SJCRH30 (cell line): ENCODE results near the gene RBBP5. TPM values are rescaled to one million over a fixed set of nuclear protein-coding genes. Genes with fewer than 3 reads are reported as not detected.
A peak's percentile ranks its signal among the peaks of the same experiment; 100 is the strongest.
"Not testable (repeated sequence)": the region's sequence is repeated elsewhere in the genome, so short reads cannot be mapped to it uniquely, and the experiment has no call there.

ENCODE experiments used
- DNase-seq, 2 experiments: peaks; one replicate each; pipeline ENCODE4 v3.0.0-alpha.2; 2015 to 2020
- H3K27ac ChIP-seq: fragments of 250-450 bp; sonication (Bioruptor Pico); 2 replicates; pipeline ENCODE4 v1.5.1; 2020; ENCODE audit warnings: mild to moderate bottlenecking, moderate library complexity
- H3K27me3 ChIP-seq: fragments of 250-450 bp; sonication (Bioruptor Pico); 2 replicates; pipeline ENCODE4 v1.5.1; 2020; ENCODE audit warnings: mild to moderate bottlenecking, moderate library complexity
- H3K36me3 ChIP-seq: fragments of 250-450 bp; sonication (Bioruptor Pico); 2 replicates; pipeline ENCODE4 v1.5.1; 2020; ENCODE audit warnings: mild to moderate bottlenecking, moderate library complexity
- H3K4me1 ChIP-seq: fragments of 250-450 bp; sonication (Bioruptor Pico); 2 replicates; pipeline ENCODE4 v1.5.1; 2020; ENCODE audit warnings: mild to moderate bottlenecking, moderate library complexity
- H3K4me3 ChIP-seq: fragments of 250-450 bp; sonication (Bioruptor Pico); 2 replicates; pipeline ENCODE4 v1.5.1; 2020; ENCODE audit warnings: mild to moderate bottlenecking, moderate library complexity
- H3K9me3 ChIP-seq: fragments of 250-450 bp; sonication (Bioruptor Pico); replicated peaks from 2 replicates; pipeline ENCODE4 v1.5.1; 2020; ENCODE audit warnings: mild to moderate bottlenecking, moderate library complexity
- total RNA-seq: library from RNA; depleted of rRNA; stranded (reverse); fragments of >200 nt; shearing (Covaris generic); gene quantifications from 2 replicates; pipeline ENCODE4 v1.2.3, GENCODE V29; 2014; rRNA removed

Gene RBBP5, protein sequence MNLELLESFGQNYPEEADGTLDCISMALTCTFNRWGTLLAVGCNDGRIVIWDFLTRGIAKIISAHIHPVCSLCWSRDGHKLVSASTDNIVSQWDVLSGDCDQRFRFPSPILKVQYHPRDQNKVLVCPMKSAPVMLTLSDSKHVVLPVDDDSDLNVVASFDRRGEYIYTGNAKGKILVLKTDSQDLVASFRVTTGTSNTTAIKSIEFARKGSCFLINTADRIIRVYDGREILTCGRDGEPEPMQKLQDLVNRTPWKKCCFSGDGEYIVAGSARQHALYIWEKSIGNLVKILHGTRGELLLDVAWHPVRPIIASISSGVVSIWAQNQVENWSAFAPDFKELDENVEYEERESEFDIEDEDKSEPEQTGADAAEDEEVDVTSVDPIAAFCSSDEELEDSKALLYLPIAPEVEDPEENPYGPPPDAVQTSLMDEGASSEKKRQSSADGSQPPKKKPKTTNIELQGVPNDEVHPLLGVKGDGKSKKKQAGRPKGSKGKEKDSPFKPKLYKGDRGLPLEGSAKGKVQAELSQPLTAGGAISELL
- 33.8 and 34.9 TPM in 2 replicates for total RNA-seq

DNA sequence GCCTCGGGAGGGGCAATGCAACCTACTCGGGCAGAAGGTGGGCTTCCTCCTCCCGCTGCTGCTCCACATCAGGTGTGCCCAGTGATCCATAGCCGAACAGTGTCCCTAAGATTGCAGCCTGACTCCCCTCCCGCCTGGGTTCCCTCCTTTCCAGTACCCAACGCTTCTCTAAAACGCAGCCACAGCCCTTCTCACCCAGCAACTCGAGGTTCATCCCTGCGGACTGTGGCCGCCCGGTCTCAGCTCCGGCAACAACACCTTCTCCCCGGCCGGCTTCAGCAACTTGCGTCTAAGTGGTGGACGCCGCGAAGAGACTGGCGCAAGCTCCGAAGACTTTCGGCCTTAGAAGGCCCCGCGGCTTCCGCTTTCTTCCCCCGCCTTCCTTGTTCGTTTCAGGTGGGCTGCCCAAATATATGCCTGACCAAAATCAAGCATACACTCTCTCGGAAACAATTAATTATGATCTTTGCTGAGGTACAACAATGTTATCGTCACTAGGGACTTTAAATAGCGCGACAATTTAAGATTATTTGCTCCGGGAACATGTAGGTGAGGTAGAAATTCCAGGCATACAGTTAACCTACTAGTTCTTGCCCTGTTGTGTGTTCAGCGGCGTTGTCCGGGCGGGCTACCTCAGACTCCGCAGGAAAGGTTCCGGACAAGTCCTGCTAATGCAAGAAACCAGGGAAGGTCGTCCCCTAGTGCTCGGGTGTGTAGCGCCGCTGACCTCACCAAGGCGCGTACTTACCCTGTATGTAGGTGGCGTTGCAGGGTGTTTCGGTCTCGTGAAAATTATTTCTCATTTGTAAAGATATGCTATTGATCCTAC, at the start of gene RBBP5:
Gene RBBP5, minus strand, starts transcription at position 319 of the 829 bp plus-strand sequence. Its CDS starts 105 bp downstream, at position 214.
- peak; percentile 97 to 98 for DNase-seq
- peak within 1 kb of the TSS; percentile 97 for H3K27ac ChIP-seq

DNA sequence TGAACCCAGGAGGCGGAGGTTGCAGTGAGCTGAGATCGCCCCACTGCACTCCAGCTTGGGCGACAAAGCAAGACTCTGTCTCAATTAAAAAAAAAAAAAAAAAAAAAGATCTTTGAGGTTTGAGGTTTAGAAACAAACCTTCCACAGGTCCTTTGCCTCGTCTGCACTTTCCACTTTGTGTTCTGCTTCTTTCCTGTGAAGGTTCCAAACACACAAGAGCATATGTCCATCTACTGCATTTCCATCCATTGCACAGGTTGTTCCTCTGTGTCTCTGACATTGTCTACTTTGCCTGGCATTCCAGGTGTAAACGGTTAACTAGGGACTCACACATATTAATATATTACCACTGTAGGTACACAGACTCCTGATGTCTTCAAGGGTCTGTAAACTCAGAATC, 49.6 kb upstream of the RBBP5 start:
- no peaks in the 10 kb centered on the region for H3K9me3 ChIP-seq
- H3K27ac ChIP-seq = no peak overlapping the region
- H3K36me3 ChIP-seq = peaks cover 3% of the 10 kb centered on the region; the same call in 1 of the 2 replicates
- peaks cover 14% of the 10 kb centered on the region for H3K4me1 ChIP-seq
- H3K4me3 ChIP-seq = no peak overlapping the region
- no peak for DNase-seq
- H3K27me3 ChIP-seq = no peaks in the 10 kb centered on the region

More for the DNA sequence above, at the start of gene RBBP5:
- peaks cover 3% of the 10 kb centered on the region; the same call in 1 of the 2 replicates for H3K36me3 ChIP-seq
- H3K4me3 ChIP-seq = peak within 1 kb of the TSS; percentile 73
- H3K4me1 ChIP-seq = peaks cover 4% of the 10 kb centered on the region
- H3K27me3 ChIP-seq = no peaks in the 10 kb centered on the region
- H3K9me3 ChIP-seq = no peaks in the 10 kb centered on the region

DNA sequence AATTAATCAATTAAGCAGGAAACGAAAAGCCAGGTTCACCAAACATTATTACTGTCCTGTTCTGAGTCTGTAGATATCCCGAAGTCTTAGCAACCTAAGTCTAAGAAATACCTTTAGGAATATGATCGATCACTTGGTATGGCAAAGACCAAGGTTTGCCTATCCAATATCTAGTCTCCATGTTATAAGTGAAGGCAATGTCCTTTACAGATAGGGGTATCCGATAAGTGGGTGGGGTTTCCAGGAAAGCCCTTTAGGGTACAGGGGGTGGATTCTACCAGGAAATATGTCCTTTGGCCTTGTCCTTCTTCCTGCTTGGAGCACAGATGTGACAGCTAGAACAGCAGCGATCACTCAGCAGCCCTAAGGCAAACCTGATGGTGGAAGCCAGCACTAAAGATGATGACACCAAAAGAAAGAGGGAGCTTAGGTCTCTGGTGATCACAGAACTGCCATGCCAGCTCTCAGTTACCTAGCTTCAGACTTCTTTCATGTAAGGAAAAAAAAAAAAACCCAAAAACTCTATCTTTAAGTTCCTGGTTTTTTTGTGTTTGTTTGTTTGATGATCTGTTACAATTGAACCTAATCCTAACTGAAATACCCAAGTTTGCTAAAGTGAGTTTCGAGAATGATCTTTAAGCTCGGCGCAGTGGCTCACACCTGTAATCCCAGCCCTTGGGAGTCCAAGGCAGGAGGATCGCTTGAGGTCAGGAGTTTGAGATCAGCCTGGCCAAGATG, 48.9 kb upstream of the RBBP5 start:
- H3K36me3 ChIP-seq = peaks cover 5% of the 10 kb centered on the region; the same call in 1 of the 2 replicates
- DNase-seq = no peak
- no peak overlapping the region for H3K27ac ChIP-seq
- no peak overlapping the region for H3K4me3 ChIP-seq
- no peaks in the 10 kb centered on the region for H3K9me3 ChIP-seq
- peaks cover 12% of the 10 kb centered on the region for H3K4me1 ChIP-seq
- H3K27me3 ChIP-seq = no peaks in the 10 kb centered on the region

DNA sequence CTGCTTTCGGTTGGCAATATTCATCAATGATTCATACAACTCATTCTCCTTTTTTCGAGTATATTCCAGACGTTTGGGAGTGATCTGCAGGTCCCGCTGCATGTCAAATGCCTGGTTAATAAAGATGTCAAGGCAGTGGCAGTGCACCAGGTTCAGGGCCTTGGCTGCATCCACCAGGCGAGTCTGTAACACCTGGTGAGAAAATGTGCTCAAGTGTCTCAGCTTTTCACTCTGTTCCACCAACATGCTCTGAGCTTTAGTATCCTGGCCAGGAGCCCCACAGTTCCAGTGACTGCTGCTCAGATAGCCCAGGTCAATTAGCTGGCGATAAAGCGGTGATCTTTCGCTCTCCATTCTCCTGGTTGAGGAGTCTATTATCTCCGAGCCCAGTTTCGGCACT, 47.5 kb upstream of the RBBP5 start:
- Histone ChIP-seq H3K27ac (no peak overlapping the region), H3K4me1 (peaks cover 6% of the 10 kb centered on the region; the same call in 1 of the 2 replicates), H3K36me3 (peaks cover 8% of the 10 kb centered on the region; the same call in 1 of the 2 replicates), H3K9me3 (no peaks in the 10 kb centered on the region), H3K4me3 (no peak overlapping the region), H3K27me3 (no peaks in the 10 kb centered on the region)
- no peak for DNase-seq

DNA sequence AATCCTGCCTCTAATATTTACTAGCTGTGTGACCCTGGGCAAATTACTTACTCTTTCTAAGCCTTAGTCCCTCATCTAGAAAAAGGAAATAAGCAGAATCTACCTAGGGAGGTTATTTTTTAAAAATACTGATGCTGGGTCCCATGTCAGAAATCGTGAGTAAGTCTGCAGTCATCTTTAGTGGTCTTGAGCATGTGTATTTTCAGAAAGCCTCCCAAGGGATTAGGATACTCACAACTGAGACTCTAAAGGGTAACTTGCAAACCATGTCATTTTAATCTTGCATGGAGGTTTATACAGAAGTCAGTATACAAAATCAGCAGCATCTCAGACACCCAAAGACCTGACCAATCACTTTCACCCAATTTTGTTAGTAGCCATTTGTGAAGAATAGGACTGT, 46.5 kb upstream of the RBBP5 start:
- Histone ChIP-seq H3K27ac (no peak overlapping the region), H3K4me1 (peaks cover 6% of the 10 kb centered on the region; the same call in 1 of the 2 replicates), H3K9me3 (no peaks in the 10 kb centered on the region), H3K4me3 (no peak overlapping the region), H3K36me3 (peaks cover 8% of the 10 kb centered on the region; the same call in 1 of the 2 replicates), H3K27me3 (no peaks in the 10 kb centered on the region)
- no peak for DNase-seq

DNA sequence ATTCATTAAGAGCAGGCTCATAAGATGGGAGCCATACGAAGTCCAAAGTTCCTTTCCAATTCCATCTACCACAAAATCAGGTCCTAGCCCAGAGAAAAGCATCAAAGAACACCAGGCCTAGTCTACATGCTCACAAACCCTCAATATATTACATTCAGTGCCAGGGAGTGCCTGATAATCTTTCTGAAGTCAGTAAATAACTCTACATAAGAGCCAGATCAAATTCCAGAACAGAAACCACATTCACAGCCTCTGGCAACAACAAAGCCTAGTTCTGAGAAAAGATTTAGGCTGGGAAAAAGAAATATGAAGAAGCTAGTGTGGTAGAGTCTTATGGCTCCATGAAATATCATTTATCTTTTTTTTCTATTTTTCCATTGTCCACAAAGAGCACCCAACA, 40.5 kb upstream of the RBBP5 start:
- Histone ChIP-seq H3K4me1 (peaks cover 10% of the 10 kb centered on the region), H3K4me3 (no peak overlapping the region), H3K9me3 (no peaks in the 10 kb centered on the region), H3K27me3 (no peaks in the 10 kb centered on the region), H3K36me3 (peaks cover 38% of the 10 kb centered on the region), H3K27ac (no peak overlapping the region)
- DNase-seq = peak in 1 of 2 experiments; percentile 45

DNA sequence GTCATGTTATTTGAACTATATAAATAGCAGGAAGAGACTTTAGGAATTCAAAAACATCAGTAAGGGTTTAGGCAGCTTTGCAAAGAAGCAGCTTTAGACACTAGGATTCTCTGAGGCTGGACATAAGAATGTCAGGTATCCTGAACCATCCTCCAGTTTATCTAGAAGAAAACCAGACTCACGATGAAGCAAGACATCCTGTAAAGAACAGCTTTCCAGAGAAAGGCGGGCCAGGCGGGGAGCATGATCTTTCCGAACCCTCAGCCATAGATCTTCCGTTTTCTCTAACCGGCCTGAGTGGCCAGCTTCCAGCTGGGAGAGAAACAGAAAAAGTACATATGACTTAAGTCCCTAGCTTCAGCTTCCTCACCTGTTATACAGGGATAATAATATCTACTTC, 39.3 kb upstream of the RBBP5 start:
- Histone ChIP-seq H3K4me1 (peaks cover 10% of the 10 kb centered on the region), H3K36me3 (peaks cover 47% of the 10 kb centered on the region), H3K27ac (no peak overlapping the region), H3K27me3 (no peaks in the 10 kb centered on the region), H3K4me3 (no peak overlapping the region), H3K9me3 (peaks cover 5% of the 10 kb centered on the region; the same call in 1 of the 2 replicates)
- no peak for DNase-seq

DNA sequence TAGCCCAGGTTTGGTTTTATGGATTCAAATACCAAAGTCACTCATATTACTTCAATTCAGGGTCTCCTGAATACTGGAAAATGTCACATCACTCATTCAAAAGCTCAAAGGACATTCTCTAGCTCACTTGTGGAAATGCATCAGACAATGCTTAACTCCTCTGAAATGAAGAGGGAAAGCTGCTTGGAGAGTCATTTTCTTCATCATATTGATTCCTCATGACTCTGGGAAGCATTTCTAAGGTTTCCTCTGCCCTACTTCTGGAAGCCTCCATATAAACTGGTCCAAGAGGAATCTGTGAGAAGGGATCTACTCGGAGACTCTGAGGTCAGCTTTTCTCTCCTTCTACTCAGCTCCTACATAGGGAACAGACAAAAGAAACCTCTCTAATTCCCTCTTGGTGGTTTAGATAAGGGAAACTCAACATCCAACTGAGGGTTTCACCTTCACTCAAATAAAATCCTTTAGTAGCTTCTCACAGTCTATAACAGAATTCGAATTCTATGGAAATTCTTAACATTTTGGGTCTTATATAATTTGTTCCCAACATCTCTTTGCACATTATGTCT, 36.4 kb upstream of the RBBP5 start:
- Histone ChIP-seq H3K27me3 (no peaks in the 10 kb centered on the region), H3K9me3 (peaks cover 5% of the 10 kb centered on the region), H3K4me1 (peaks cover 10% of the 10 kb centered on the region), H3K27ac (no peak overlapping the region), H3K4me3 (no peak overlapping the region), H3K36me3 (peaks cover 62% of the 10 kb centered on the region)
- DNase-seq = no peak

DNA sequence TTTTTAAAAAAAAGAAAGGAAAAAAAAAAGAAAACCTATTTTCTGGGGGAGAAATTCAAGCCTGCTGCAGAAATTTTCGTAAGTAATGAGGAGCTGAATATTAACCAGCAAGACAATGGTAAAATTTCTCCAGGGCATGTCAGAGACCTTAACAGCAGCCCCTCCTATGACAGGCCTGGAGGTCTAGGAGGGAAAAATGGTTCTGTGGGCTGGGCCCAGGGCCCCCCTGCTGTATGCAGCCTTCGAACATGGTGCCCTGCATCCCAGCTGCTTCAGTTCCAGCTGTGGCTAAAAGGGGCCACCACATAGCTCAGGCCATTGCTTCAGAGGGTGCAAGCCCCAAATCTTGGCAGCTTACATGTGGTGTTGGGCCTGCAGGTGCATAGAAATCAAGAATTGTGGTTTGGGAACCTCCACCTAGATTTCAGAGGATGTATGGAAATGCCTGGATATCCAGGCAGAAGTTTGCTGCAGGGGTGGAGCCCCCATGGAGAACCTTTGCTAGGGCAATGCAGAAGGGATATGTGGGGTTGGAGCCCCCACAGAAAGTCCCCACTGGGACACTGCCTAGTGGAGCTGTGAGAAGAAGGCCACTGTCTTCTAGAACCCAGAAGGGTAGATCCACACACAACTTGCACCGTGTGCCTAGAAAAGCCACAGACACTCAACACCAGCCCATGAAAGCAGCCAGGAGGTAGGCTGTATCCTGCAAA, 34.0 kb upstream of the RBBP5 start:
- not testable (repeated sequence) for H3K9me3 ChIP-seq, H3K4me3 ChIP-seq, H3K27ac ChIP-seq, DNase-seq, H3K4me1 ChIP-seq, H3K27me3 ChIP-seq
- peaks cover 54% of the 10 kb centered on the region for H3K36me3 ChIP-seq

DNA sequence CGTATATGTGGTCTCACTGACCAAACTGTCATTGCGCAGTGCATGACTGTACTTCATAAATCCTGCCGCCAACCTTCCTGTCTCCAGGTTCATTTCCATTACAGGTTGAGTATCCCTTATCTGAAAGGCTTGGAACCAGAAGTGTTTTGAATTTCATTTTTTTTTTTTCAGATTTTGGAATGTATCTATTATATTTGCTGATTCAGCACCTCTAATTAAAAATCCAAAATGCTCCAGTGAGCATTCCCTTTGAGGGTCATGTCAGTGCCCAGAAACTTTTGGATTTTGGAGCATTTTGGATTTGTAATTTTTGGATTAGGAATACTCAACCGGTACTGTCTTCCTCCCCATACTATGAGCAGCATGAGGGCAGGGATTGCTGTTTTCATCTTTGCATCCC, 30.7 kb upstream of the RBBP5 start:
- no peak for DNase-seq
- Histone ChIP-seq H3K27ac (no peak overlapping the region), H3K4me1 (no peaks in the 10 kb centered on the region), H3K36me3 (peaks cover 33% of the 10 kb centered on the region), H3K27me3 (no peaks in the 10 kb centered on the region), H3K9me3 (peaks cover 5% of the 10 kb centered on the region), H3K4me3 (no peak overlapping the region)

DNA sequence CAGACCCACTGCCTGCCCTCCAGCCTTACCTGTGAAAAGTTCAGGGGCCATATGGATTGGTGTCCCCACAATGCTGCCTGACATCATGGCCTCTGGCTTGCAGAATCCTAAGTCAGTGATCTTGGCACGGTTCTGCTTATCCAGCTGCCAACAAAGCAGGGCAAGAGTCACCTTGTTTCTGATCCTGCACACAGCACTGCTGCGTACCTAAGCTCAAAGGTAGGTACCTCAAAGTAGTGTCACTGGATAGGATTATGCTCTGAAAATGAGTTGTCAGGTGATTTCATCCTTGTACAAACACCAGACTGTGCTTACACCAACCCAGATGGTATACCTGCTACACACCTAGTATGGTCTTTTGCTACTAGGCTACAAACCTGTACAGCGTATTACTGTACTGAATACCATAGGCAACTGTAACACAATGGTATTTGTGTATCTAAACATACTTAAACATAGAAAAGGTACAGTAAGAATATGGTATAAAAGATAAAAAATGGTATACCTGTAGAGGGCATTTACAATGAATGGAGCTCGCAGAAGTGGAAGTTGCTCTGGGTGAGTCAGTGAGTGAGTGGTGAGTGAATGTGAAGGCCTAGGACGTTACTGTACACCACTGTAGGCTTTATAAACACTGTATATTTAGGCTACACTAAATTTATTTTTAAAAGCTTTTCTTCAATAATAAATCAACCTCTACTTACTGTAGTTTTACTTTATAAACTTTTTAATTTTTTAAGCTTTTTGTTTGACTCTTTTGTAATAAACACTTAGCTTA, 29.1 kb upstream of the RBBP5 start:
- no peak for DNase-seq

DNA sequence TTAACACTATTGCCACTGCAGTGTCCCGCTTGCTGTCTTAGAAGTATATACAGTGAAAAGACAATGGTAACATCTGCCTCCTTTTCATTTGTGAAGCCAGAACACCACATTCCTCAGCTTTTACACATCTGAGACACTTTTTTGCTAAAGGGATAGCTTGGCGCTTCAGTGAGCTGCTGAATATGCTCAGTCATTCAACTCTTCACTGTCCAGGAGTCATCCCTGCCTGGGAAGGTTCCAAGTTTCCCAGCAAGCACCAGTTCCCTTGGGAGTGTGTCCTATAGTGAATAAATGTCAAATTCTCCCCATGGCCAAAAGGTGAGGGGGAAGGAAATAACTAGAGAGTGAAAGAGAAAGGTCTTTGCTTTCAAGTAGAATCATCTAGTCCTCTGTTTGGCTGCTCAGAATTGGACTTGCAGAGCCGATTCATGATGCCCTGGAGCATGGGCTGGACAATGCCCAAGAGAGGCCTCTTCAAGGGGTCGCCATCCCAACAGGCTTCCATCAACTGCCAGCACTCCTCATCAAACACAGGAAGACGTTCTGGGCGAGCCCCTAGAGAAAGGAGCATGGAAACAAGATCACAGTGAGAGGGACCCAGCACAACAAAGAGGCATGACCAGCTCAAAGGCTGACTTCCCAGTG, 25.5 kb upstream of the RBBP5 start:
- no peaks in the 10 kb centered on the region for H3K9me3 ChIP-seq
- no peak overlapping the region for H3K4me3 ChIP-seq
- no peak overlapping the region for H3K27ac ChIP-seq
- H3K27me3 ChIP-seq = no peaks in the 10 kb centered on the region
- DNase-seq = no peak
- no peaks in the 10 kb centered on the region for H3K36me3 ChIP-seq
- peaks cover 12% of the 10 kb centered on the region for H3K4me1 ChIP-seq

More for the DNA sequence above, 29.1 kb upstream of the RBBP5 start:
- Histone ChIP-seq H3K4me1 (no peaks in the 10 kb centered on the region; the same call in 1 of the 2 replicates), H3K27ac (no peak overlapping the region), H3K4me3 (no peak overlapping the region), H3K36me3 (peaks cover 18% of the 10 kb centered on the region), H3K9me3 (no peaks in the 10 kb centered on the region; the same call in none of the 2 replicates), H3K27me3 (no peaks in the 10 kb centered on the region)
